Smooth muscle cell of the brain vasculature (primary cell): ENCODE data around the gene JSRP1.
"Not testable (repeated sequence)": the region's sequence is repeated elsewhere in the genome, so short reads cannot be mapped to it uniquely, and the experiment has no call there.

Experiments
- DNase-seq: peaks from one replicate; pipeline ENCODE4 v3.0.0-alpha.2; 2012; ENCODE audit warnings: low read depth, low spot score

The JSRP1 gene

GRCh38 chr19:2282062-2282861 lies 26.0 kb upstream of the JSRP1 start, which contains the start of gene PEAK3:
PEAK3 (minus strand) TSS chr19:2282175; CDS start chr19:2280931, 1,244 bp downstream.
- no peak for DNase-seq

- not testable (repeated sequence) for DNase-seq
Observed at GRCh38 chr19:2281265-2282061, 25.2 kb upstream of the JSRP1 start.

- no peak for DNase-seq
Observed at GRCh38 chr19:2280633-2281264, 24.5 kb upstream of the JSRP1 start.

GRCh38 chr19:2278459-2279158 lies 22.4 kb upstream of the JSRP1 start:
- DNase-seq = no peak

GRCh38 chr19:2277138-2277537 lies 20.9 kb upstream of the JSRP1 start:
- no peak for DNase-seq

GRCh38 chr19:2276429-2276986 lies 20.3 kb upstream of the JSRP1 start:
- no peak for DNase-seq

- no peak for DNase-seq
Observed at GRCh38 chr19:2275588-2276428, 19.6 kb upstream of the JSRP1 start.

- no peak for DNase-seq
Observed at GRCh38 chr19:2274931-2275535, 18.8 kb upstream of the JSRP1 start.

- no peak for DNase-seq
Observed at GRCh38 chr19:2274185-2274711, 18.0 kb upstream of the JSRP1 start.

- DNase-seq = no peak
Observed at GRCh38 chr19:2273356-2274184, 17.4 kb upstream of the JSRP1 start.

- no peak for DNase-seq
Observed at GRCh38 chr19:2271234-2272103, 15.3 kb upstream of the JSRP1 start.

GRCh38 chr19:2270423-2271233 lies 14.4 kb upstream of the JSRP1 start:
- peak; percentile 66 for DNase-seq

- no peak for DNase-seq
Observed at GRCh38 chr19:2270157-2270422, 13.9 kb upstream of the JSRP1 start.

- peak; percentile 88 for DNase-seq
Observed at GRCh38 chr19:2269244-2270156, 13.3 kb upstream of the JSRP1 start.

GRCh38 chr19:2268861-2269243 lies 12.6 kb upstream of the JSRP1 start:
- no peak for DNase-seq

- DNase-seq = no peak
Observed at GRCh38 chr19:2268480-2268830, 12.2 kb upstream of the JSRP1 start.
